CD4-positive, alpha-beta T cell treated with Interleukin-6 at 100 ng/mL for 8 hours (primary cell): ENCODE measurements around the gene CADM2.

Experiments used
- DNase-seq: peaks from one replicate; pipeline ENCODE4 v3.0.0-alpha.2; 2020; ENCODE audit warnings: mixed read lengths, low spot score

Gene CADM2

DNA sequence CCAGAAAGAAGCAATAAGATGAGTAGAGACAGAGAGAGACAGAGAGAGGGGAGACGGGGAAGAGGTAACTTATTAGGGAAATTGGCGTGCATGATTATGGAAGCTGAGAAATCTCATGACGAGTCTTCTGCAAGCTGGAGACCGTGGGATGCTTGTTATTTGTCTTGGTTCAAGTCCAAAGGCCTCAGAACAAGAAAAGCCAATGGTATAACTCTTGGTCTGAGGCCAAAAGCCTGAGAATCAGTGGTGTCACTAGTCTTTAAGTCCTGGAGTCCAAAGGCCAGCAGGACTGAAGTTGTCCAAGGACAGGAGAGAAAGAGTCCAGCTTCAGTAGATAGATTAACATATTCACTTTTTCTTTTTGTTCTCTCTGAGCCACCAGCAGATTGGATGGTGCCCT, 613.6 kb downstream of the CADM2 start:
- DNase-seq, result no peak

DNA sequence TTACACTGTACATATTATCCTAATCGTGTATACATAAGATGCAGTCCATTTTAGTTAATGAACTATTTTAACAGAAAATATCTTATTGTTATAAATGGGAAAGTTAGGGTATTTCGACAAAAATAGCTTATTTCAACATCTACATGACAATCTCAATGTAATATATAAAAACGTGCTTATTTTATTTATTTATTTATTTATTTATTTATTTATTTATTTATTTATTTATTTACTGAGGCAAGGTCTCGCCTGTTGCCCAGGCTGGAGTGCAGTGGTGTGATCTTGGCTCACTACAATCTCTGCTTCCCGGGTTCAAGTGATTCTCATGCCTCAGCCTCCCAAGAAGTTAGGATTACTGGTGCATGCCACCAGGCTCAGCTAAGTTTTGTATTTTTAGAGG, 614.2 kb downstream of the CADM2 start:
- no peak for DNase-seq

- DNase-seq, result no peak
These were observed 615.4 kb downstream of the CADM2 start for GRCh38 chr3:85574006-85574705.

DNA sequence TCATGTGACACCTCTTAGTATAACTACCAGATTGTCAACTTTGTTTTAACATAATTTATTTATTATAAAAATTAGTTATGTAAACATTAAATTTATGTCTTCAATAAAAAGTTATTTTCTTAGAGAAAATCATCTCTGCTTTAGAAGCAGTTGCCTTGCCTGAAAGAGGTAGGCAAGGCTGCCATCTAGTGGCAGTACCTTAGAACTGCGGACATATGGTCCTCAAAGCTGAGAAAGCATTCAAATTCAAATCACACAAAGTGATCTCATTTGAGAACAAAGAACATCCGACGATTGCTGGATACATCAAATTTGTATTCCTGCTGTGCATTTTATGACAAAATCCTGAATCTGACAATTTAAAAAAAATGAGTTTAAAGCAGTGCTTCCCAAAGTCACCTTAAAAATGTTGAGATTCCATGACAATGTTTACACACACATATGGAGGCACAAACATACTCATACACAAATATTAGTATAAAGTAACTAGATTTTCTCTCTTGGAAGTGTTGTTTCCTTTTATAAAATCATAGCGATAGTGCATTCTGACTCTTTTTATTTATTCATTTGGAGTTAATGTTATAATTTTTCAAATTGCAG, 617.4 kb downstream of the CADM2 start:
- peak; percentile 8 for DNase-seq

GRCh38 chr3:85576697-85577200, 618.0 kb downstream of the CADM2 start:
- DNase-seq, result no peak

DNA sequence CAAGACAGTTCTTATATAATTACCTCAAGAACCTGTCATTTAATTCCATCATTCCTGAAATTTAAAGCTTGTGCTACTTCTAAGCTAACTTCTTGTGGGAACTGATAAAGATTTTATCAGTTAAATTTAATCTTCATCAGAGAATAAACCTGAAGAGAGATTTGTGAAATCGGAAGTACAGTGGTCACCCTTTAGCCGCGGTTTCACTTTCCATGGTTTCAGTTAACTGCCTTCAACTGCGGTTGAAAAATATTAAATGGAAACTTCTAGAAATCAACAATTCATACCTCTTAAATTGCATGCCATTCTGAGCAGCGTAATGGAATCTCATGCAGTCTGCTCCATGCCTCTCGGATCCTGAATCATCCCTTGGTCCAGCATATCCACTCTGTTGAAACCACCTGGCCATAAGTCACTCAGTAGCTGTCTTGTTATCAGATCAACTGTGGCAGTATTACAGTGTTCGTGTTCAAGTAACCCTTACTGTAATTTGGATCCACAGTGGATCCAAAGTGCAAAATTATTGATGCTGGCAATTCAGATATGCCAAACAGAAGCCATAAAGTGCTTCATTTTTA, 626.1 kb downstream of the CADM2 start:
- no peak for DNase-seq

DNA sequence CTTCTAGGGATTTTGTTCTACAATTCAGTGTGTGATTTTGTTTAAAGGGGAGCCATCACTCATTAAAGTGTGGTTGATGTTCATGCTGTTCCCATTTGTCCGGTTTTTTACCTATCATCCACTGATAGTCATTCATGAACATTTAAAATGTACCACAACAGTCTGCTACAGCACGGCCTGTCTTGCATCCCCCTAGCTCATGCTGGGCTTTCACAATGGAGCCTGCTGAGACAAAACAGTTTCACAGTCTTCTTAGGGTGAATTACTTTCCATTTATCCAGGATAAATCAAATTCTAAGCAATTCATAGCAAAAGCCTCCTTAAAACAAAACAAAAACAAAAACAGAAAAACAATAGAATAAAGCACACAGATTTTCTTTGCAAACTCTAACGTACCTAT, 627.2 kb downstream of the CADM2 start:
- no peak for DNase-seq

GRCh38 chr3:85589145-85589544, 630.4 kb downstream of the CADM2 start:
- no peak for DNase-seq

DNA sequence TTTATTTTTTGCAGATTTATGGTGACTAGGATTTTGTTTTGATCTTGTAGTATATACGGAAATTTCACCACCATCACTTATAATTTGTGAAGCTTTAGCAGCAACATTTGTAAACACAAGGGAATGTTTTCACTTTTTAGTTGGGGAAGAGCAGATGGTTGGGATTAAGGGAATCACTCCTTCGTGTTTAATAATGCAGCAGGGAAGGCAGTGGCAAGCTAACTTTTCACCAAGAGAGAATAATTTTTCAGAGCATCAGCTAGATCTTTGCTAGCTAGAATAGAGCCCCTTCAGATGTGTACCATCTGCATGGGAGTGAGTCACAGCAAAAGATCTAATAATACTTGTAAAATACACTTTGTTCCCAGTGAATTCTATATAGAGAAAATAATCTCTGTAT, 632.7 kb downstream of the CADM2 start:
- no peak for DNase-seq

- no peak for DNase-seq
These were observed 633.5 kb downstream of the CADM2 start for GRCh38 chr3:85592256-85592655.

- no peak for DNase-seq
These were observed 635.9 kb downstream of the CADM2 start for GRCh38 chr3:85594676-85595075.

- DNase-seq, result no peak
These were observed 644.6 kb downstream of the CADM2 start for GRCh38 chr3:85603378-85603777.

DNA sequence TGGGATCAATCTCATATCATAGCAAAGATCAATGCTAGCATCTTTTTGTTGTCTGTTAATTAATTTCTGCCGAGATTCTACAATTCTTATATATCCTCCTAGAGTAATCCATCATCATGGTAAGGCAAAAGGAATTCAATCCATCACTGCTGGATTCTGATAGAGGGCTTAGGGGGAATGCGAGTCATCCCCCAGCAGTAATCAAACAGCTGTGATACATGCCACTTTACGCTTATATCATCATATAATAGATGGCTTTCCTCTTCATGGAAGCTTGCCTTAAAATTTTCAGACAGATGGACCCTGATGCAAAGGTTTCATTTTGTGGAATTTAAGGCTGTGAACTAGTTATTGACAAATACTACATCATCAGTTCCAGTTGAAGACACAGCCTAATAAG, 645.9 kb downstream of the CADM2 start:
- DNase-seq, result no peak

DNA sequence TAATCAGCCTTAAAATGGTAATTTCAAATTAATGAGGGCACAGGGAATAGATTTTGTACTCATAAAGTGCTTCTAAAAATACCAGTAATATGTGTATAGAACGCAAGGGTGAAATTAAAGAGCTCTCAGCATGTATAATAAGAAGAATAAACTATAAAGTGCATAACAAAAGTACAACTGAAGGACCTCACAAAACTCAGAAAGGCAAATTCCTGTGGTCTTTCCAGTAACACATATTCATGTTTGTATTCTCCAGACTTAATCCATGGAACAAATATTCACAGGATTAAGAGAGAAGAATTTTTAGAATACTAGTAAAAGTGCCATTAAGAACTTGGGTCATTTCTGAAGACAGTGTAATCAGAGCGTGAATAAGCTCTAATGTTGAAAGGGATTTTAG, 646.3 kb downstream of the CADM2 start:
- DNase-seq, result no peak

DNA sequence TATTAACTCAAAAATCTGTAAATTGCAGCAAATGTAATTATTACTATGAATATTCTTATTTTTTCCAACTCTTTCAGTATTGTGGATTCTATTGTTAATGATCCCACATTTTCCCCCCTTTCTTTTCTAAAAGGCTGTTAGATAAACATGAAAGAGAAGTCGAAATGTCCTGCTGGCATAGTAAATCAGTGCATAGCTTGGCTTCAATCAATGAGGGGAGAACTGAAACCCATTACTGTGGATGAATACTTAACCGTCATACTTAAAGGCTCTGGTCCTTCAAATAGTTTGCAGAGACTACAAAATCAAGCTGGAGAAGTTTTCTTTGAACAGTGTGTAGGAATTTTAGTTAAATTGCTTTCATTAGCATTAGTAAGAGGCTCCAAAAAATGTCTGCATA, 667.9 kb downstream of the CADM2 start:
- DNase-seq, result no peak

DNA sequence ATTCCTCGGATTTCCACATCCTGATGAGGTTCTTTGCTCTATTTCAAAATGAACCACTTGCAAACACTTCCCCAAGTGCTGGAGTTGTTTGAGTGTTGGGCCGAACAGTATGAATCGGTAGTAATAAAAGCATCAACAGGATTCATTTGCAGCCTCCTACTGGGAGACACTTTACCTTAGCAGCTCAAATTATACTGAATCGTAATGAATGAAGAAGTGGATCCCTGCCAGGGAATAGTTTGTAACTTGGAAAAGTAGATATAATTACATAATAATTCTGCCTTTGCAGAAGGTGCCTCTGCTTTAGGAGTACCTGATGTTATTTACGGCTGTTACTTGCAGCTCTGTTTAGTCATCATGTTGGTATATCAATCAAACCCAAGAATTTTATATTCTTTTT, 669.1 kb downstream of the CADM2 start:
- no peak for DNase-seq

GRCh38 chr3:85631070-85631469, 672.3 kb downstream of the CADM2 start:
- no peak for DNase-seq

DNA sequence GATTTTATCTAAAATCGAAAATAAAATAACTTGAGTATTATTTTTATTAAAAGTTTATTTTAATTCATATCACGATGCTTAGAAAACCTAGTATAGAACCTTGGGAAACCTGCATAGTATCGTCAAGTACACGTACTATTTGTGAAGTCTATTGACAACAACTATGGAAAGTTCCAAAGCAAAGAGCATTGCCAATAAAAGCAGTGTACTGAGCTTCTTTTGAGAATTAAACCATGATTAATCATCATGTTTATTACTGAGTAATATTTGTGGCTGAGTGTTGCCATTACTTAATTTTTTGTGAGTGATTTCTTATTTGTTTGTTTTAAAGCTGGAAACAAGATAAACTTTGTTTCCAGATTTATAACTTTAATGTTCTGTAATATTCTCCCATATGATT, 674.1 kb downstream of the CADM2 start:
- no peak for DNase-seq

- no peak for DNase-seq
These were observed 693.6 kb downstream of the CADM2 start for GRCh38 chr3:85652360-85652759.

GRCh38 chr3:85660451-85660850, 701.7 kb downstream of the CADM2 start:
- DNase-seq, result no peak

GRCh38 chr3:85662462-85662861, 703.7 kb downstream of the CADM2 start:
- no peak for DNase-seq

DNA sequence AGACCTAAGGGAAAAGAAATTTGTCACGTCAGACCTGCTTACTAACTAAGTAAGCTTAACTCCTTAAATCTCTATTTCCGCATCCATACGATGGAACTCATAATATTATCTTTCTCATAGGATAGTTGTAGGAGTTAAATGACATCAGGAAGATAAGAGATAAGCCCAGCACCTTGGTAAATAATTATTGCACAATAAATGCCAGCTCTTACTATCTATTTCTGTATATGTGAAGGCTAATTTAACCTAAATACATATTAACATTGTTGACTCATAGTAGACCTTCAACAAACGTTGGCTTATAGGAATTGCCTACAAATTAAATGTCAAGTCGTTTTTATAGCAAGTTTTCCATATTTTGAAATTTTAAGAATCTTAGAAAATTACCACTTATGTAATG, 709.0 kb downstream of the CADM2 start:
- DNase-seq, result no peak

GRCh38 chr3:85670634-85671205, 711.9 kb downstream of the CADM2 start:
- DNase-seq, result no peak
